A673 (cell line): ENCODE measurements around the gene SALL3.

Source experiments
- CTCF ChIP-seq: fragments of 300-800, 200-600 bp; sonication (generic); conservative IDR thresholded peaks from 2 replicates; pipeline ENCODE4 v1.5.1; 2017; ENCODE audit warnings: low read depth, mild to moderate bottlenecking, antibody characterized with exemption, low read length, moderate library complexity, mixed read lengths
- EZH2 ChIP-seq: fragments of 200-600 bp; sonication (generic); IDR thresholded peaks from 2 replicates; pipeline ENCODE4 v1.6.1; 2017; ENCODE audit warnings: borderline replicate concordance, low read depth, mild to moderate bottlenecking, mixed read lengths, antibody characterized with exemption, low read length; ENCODE audit not compliant: poor library complexity, severe bottlenecking

GRCh38 chr18:78962098-78962497 lies 17.5 kb upstream of the SALL3 start:
- no peak for TF ChIP-seq CTCF
- no peak for TF ChIP-seq EZH2
